Nucleus accumbens (tissue), 56 donors: ENCODE data around the gene CKS2.

Experiments used
- DNase-seq, 56 donors: peaks; one replicate each; lab custom pipeline; 2025; lab: John Stamatoyannopoulos, UW

CKS2 gene

GRCh38 chr9:89363921-89364665 is 53.1 kb downstream of the CKS2 start:
- DNase-seq: no peak

GRCh38 chr9:89364666-89365531 is 53.9 kb downstream of the CKS2 start:
- no peak for DNase-seq

- no peak for DNase-seq
Measured at GRCh38 chr9:89365532-89365912, 54.5 kb downstream of the CKS2 start.
